ENCODE results near the gene MED12L. TPM values are rescaled to one million over a fixed set of nuclear protein-coding genes. Genes with fewer than 3 reads are reported as not detected.
A peak's percentile ranks its signal among the peaks of the same experiment; 100 is the strongest.

MED12L gene
- polyA plus RNA-seq, 1 donor from 2014 or later = 28.5 TPM

- H3K36me3 ChIP-seq (ENCODE audit: insufficient read depth, low read length) = peaks cover 6% of the 10 kb centered on the region
These were observed 329.8 kb downstream of the MED12L start for GRCh38 chr3:151415289-151415688.

GRCh38 chr3:151419806-151420205, 334.3 kb downstream of the MED12L start:
- no peaks in the 10 kb centered on the region for H3K27me3 ChIP-seq (ENCODE audit: insufficient read depth, low read depth, low read length)
- H3K79me2 ChIP-seq (replicated peaks; ENCODE audit: insufficient read depth, low read length) = no peaks in the 10 kb centered on the region
- no peak overlapping the region for H3K27ac ChIP-seq (ENCODE audit: low read length)
- no peaks in the 10 kb centered on the region for H3K9me3 ChIP-seq (ENCODE audit: low read length)
- H4K20me1 ChIP-seq (ENCODE audit: insufficient read depth) = no peaks in the 10 kb centered on the region
- no peak overlapping the region for H3K9ac ChIP-seq (ENCODE audit: low read length)
- TF ChIP-seq POLR2AphosphoS5 (IDR thresholded peaks at IDR 0.05) (no peak), MXI1 (conservative IDR thresholded peaks at IDR 0.05; ENCODE audit: poor library complexity, severe bottlenecking) (no peak), CTCF (IDR thresholded peaks at IDR 0.05; ENCODE audit: poor library complexity, severe bottlenecking) (no peak)
- H2AFZ ChIP-seq (ENCODE audit: low read depth, low read length) = no peak overlapping the region
- no peaks in the 10 kb centered on the region for H3K36me3 ChIP-seq (ENCODE audit: insufficient read depth, low read length)
- no peaks in the 10 kb centered on the region for H3K9me2 ChIP-seq (ENCODE audit: insufficient read depth, low read length)
- no peak overlapping the region for H3K4me2 ChIP-seq (ENCODE audit: low read length)
- no peak overlapping the region for H3K4me3 ChIP-seq (ENCODE audit: low read length)
- H3F3A ChIP-seq (ENCODE audit: insufficient read depth, low read length, poor library complexity, severe bottlenecking) = no peaks in the 10 kb centered on the region

More at GRCh38 chr3:151415289-151415688, 329.8 kb downstream of the MED12L start:
- Histone ChIP-seq H3K4me2 (ENCODE audit: low read length) (no peak overlapping the region), H3K79me2 (replicated peaks; ENCODE audit: insufficient read depth, low read length) (no peaks in the 10 kb centered on the region), H3K9me2 (ENCODE audit: insufficient read depth, low read length) (no peaks in the 10 kb centered on the region), H3F3A (ENCODE audit: insufficient read depth, low read length, poor library complexity, severe bottlenecking) (no peaks in the 10 kb centered on the region), H3K9ac (ENCODE audit: low read length) (no peak overlapping the region), H2AFZ (ENCODE audit: low read depth, low read length) (no peak overlapping the region), H3K9me3 (ENCODE audit: low read length) (no peaks in the 10 kb centered on the region), H4K20me1 (ENCODE audit: insufficient read depth) (no peaks in the 10 kb centered on the region), H3K27me3 (ENCODE audit: insufficient read depth, low read depth, low read length) (no peaks in the 10 kb centered on the region), H3K27ac (ENCODE audit: low read length) (no peak overlapping the region), H3K4me3 (ENCODE audit: low read length) (no peak overlapping the region)
- TF ChIP-seq POLR2AphosphoS5 (IDR thresholded peaks at IDR 0.05) = peak; percentile 2
- TF ChIP-seq EZH2 (IDR thresholded peaks at IDR 0.05; ENCODE audit: borderline replicate concordance, insufficient read depth, low read length, poor library complexity, severe bottlenecking) = no peak

GRCh38 chr3:151421938-151422337, 336.5 kb downstream of the MED12L start:
- Histone ChIP-seq H3K4me2 (ENCODE audit: low read length) (no peak overlapping the region), H4K20me1 (ENCODE audit: insufficient read depth) (no peaks in the 10 kb centered on the region), H3K79me2 (replicated peaks; ENCODE audit: insufficient read depth, low read length) (no peaks in the 10 kb centered on the region), H3K4me3 (ENCODE audit: low read length) (no peak overlapping the region), H3K9ac (ENCODE audit: low read length) (no peak overlapping the region), H3K36me3 (ENCODE audit: insufficient read depth, low read length) (peaks cover 1% of the 10 kb centered on the region), H3K9me3 (ENCODE audit: low read length) (no peaks in the 10 kb centered on the region), H3F3A (ENCODE audit: insufficient read depth, low read length, poor library complexity, severe bottlenecking) (no peaks in the 10 kb centered on the region), H3K27ac (ENCODE audit: low read length) (no peak overlapping the region), H3K27me3 (ENCODE audit: insufficient read depth, low read depth, low read length) (no peaks in the 10 kb centered on the region), H3K9me2 (ENCODE audit: insufficient read depth, low read length) (no peaks in the 10 kb centered on the region), H2AFZ (ENCODE audit: low read depth, low read length) (no peak overlapping the region)
- TF ChIP-seq REST (IDR thresholded peaks at IDR 0.05; ENCODE audit: borderline replicate concordance) = no peak
